ENCODE results near the gene CNKSR3. TPM values are rescaled to one million over a fixed set of nuclear protein-coding genes. Genes with fewer than 3 reads are reported as not detected.

CNKSR3 gene
- total and polyA plus RNA-seq, 2 of the 8 experiments (the other 6 are each of a cell fraction or from before 2014, with no cell fraction given): 1.2 to 6.2 TPM

DNA sequence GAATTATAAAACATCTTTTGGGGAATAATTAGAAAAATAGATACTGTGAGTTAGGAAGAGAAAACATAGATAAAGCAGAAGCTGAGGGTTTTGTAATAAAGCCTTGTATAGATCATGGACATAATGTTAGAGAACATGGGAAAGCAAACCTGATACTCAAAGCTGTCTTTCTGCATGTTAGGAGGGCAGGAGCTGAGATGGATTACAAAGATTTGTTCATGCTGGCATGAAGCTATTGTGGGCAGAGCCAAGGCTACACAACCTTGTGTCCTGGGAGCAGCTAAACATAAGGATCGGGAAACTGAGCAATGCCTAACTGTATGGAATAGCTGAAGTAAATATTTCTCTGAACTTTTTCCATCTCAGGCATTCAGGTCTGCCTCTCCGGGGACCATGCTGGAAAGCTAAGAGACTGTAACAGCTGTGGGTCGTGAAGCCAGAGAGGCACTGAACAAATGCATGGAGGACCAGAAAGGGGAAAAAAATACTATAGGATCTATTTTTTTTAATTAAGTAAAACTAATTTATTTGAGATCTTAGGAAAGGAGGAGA, 28.2 kb upstream of the CNKSR3 start:
- Histone ChIP-seq H3K79me1 (ENCODE audit: low read depth, low read length) (no peaks in the 10 kb centered on the region), H3K9ac (replicated peaks in 1 of 4; ENCODE audit: extremely low read depth in 1 of 4, low read depth in 3 of 4, low read length in 3 of 4) (no peak overlapping the region), H4K5ac (ENCODE audit: insufficient read length, low read depth, low read length) (no peak overlapping the region), H2AK5ac (ENCODE audit: low read depth, low read length) (no peak overlapping the region), H3K14ac (ENCODE audit: insufficient read length) (no peak overlapping the region), H3K56ac (replicated peaks; ENCODE audit: insufficient read length, low read depth, low read length) (no peak overlapping the region), H3K79me2 (ENCODE audit: control insufficient read depth in 1 of 2, insufficient read depth in 2 of 2, low read length in 2 of 2) (no peaks in the 10 kb centered on the region), H3K27me3 (replicated peaks in 1 of 4; ENCODE audit: control insufficient read depth in 3 of 4, extremely low read depth in 1 of 4, insufficient read depth in 3 of 4, low read length in 3 of 4) (peaks cover 0 to 3% (median under 1%) of the 10 kb centered on the region in 4 experiments; a peak in 3 of 7 replicates), H3K36me3 (ENCODE audit: control insufficient read depth in 2 of 4, insufficient read depth in 4 of 4, low read length in 3 of 4) (no peaks in the 10 kb centered on the region), H2BK12ac (ENCODE audit: low read depth, low read length) (no peak overlapping the region), H3K23me2 (ENCODE audit: low read depth, low read length) (no peaks in the 10 kb centered on the region), H3K4me3 (ENCODE audit: extremely low read depth in 1 of 4, insufficient read depth in 2 of 4, low read depth in 3 of 4, low read length in 4 of 4) (no peak overlapping the region), H3K23ac (ENCODE audit: insufficient read length) (no peak overlapping the region), H4K20me1 (replicated peaks in 1 of 2; ENCODE audit: control insufficient read depth in 1 of 2, insufficient read depth in 2 of 2, low read length in 2 of 2) (no peaks in the 10 kb centered on the region), H3K4me2 (ENCODE audit: insufficient read depth in 1 of 2, low read depth in 2 of 2, low read length in 2 of 2) (no peak overlapping the region; a peak in 1 of 4 replicates), H4K91ac (replicated peaks; ENCODE audit: insufficient read length, low read length) (no peak overlapping the region), H2BK15ac (ENCODE audit: low read length) (no peak overlapping the region), H3K18ac (ENCODE audit: extremely low read depth, low read length) (no peak overlapping the region), H3K4ac (replicated peaks; ENCODE audit: insufficient read length, low read depth, low read length) (no peak overlapping the region), H4K8ac (ENCODE audit: extremely low read depth, insufficient read depth, low read length) (no peak overlapping the region), H2AFZ (ENCODE audit: low read length) (peak overlapping the region; percentile 6; the same call in 1 of the 2 replicates), H3K27ac (ENCODE audit: low read depth, low read length) (no peak overlapping the region), H2BK20ac (ENCODE audit: low read length) (no peak overlapping the region; the same call in 1 of the 2 replicates), H2BK5ac (ENCODE audit: low read depth, low read length) (no peak overlapping the region), H3K4me1 (replicated peaks in 1 of 4; ENCODE audit: control insufficient read depth in 3 of 4, insufficient read depth in 4 of 4, low read length in 3 of 4) (peaks cover 6 to 18% (median 18%) of the 10 kb centered on the region in 4 experiments), H2BK120ac (replicated peaks; ENCODE audit: low read depth, low read length) (no peak overlapping the region), H3K9me3 (ENCODE audit: insufficient read depth in 2 of 2, low read depth in 1 of 2, low read length in 1 of 2) (no peaks in the 10 kb centered on the region)
- FAIRE-seq (no peak), DNase-seq (ENCODE audit: low read depth in 1 of 2, low spot score in 2 of 2) (no peak)
- 75% methylated on average over 3 of the region's 3 CpGs; no CpG with 5 or more reads in 1 of the 2 experiments for WGBS, 2 experiments (ENCODE audit: extremely low coverage in 1 of 2, insufficient coverage in 1 of 2, insufficient read length in 1 of 2, insufficient replicate concordance in 2 of 2, low coverage in 1 of 2, low lambda C conversion rate in 2 of 2, missing lambda C conversion rate in 1 of 2)
- POLR2A ChIA-PET (ENCODE audit: partially characterized antibody): no interaction called here
- CTCF ChIA-PET (ENCODE audit: partially characterized antibody): interaction anchor here (0.6 to 2.0 kb wide), 4 partner anchors 12 to 92 kb away, joined by 4 to 7 read pairs (median 4); no protein-coding TSS in a partner anchor
- TF ChIP-seq CHD2 (IDR thresholded peaks at IDR 0.05; ENCODE audit: low read length) (no peak), HDAC6 (IDR thresholded peaks at IDR 0.05; ENCODE audit: low read depth, low read length) (no peak), TEAD4 (IDR thresholded peaks at IDR 0.05; ENCODE audit: low read depth, low read length) (no peak), ZNF274 (IDR thresholded peaks at IDR 0.05; ENCODE audit: borderline replicate concordance, extremely low read depth, low read length) (no peak), EP300 (IDR thresholded peaks at IDR 0.05; ENCODE audit: borderline replicate concordance in 1 of 2, low read depth in 2 of 2, low read length in 2 of 2) (no peak), TAF1 (IDR thresholded peaks at IDR 0.05; ENCODE audit: low read depth, low read length) (no peak), RXRA (IDR thresholded peaks at IDR 0.05; ENCODE audit: insufficient read depth, low read depth, low read length) (no peak), TCF12 (IDR thresholded peaks at IDR 0.05; ENCODE audit: low read depth, low read length) (no peak), SP4 (IDR thresholded peaks at IDR 0.05; ENCODE audit: low read length) (no peak), KDM5A (IDR thresholded peaks at IDR 0.05; ENCODE audit: low read length) (no peak), SUZ12 (IDR thresholded peaks at IDR 0.05; ENCODE audit: low read length) (no peak), POLR2AphosphoS5 (IDR thresholded peaks at IDR 0.05; ENCODE audit: low read depth, low read length) (no peak)
- TF ChIP-seq, protein P1, sequence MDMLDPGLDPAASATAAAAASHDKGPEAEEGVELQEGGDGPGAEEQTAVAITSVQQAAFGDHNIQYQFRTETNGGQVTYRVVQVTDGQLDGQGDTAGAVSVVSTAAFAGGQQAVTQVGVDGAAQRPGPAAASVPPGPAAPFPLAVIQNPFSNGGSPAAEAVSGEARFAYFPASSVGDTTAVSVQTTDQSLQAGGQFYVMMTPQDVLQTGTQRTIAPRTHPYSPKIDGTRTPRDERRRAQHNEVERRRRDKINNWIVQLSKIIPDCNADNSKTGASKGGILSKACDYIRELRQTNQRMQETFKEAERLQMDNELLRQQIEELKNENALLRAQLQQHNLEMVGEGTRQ (IDR thresholded peaks at IDR 0.05; ENCODE audit: low read length): no peak
